Stimulated activated naive CD4-positive, alpha-beta T cell treated with Interleukin-2 at 50 U/mL for 16 hours (primary cell): ENCODE measurements around the gene CHRNA9.

ENCODE experiments used
- DNase-seq: peaks from one replicate; lab custom pipeline; 2025; lab: John Stamatoyannopoulos, UW

CHRNA9 gene

GRCh38 chr4:40308528-40309122 lies 26.5 kb upstream of the CHRNA9 start:
- no peak for DNase-seq

GRCh38 chr4:40309250-40309774 lies 25.8 kb upstream of the CHRNA9 start:
- no peak for DNase-seq

GRCh38 chr4:40310225-40310624 lies 24.9 kb upstream of the CHRNA9 start:
- DNase-seq, result no peak

GRCh38 chr4:40311811-40312346 lies 23.3 kb upstream of the CHRNA9 start:
- no peak for DNase-seq

- DNase-seq, result no peak
Measured at GRCh38 chr4:40314951-40315350, 20.2 kb upstream of the CHRNA9 start.

- DNase-seq, result no peak
Measured at GRCh38 chr4:40316333-40316781, 18.8 kb upstream of the CHRNA9 start.

GRCh38 chr4:40316782-40317635 lies 18.1 kb upstream of the CHRNA9 start:
- no peak for DNase-seq

- no peak for DNase-seq
Measured at GRCh38 chr4:40317916-40318658, 17.0 kb upstream of the CHRNA9 start.

- DNase-seq, result no peak
Measured at GRCh38 chr4:40321574-40322275, 13.4 kb upstream of the CHRNA9 start.

- DNase-seq, result no peak
Measured at GRCh38 chr4:40322811-40323210, 12.3 kb upstream of the CHRNA9 start.

- no peak for DNase-seq
Measured at GRCh38 chr4:40323866-40324265, 11.3 kb upstream of the CHRNA9 start.

- DNase-seq, result peak; percentile 63
Measured at GRCh38 chr4:40325406-40326019, 9.6 kb upstream of the CHRNA9 start.

GRCh38 chr4:40327340-40327739 lies 7.8 kb upstream of the CHRNA9 start:
- DNase-seq, result no peak

- no peak for DNase-seq
Measured at GRCh38 chr4:40328383-40328782, 6.8 kb upstream of the CHRNA9 start.

GRCh38 chr4:40329805-40330204 lies 5.3 kb upstream of the CHRNA9 start:
- DNase-seq, result no peak

GRCh38 chr4:40330536-40330935 lies 4.6 kb upstream of the CHRNA9 start:
- DNase-seq, result no peak

GRCh38 chr4:40331101-40331745 lies 3.9 kb upstream of the CHRNA9 start:
- DNase-seq, result no peak

GRCh38 chr4:40331961-40332360 lies 3.2 kb upstream of the CHRNA9 start:
- DNase-seq, result no peak

GRCh38 chr4:40333921-40334352 lies 1.2 kb upstream of the CHRNA9 start:
- no peak for DNase-seq

GRCh38 chr4:40335525-40335894 lies 377 bp downstream of the CHRNA9 start:
- DNase-seq, result no peak

GRCh38 chr4:40337051-40337450 lies 1.9 kb downstream of the CHRNA9 start:
- no peak for DNase-seq
